Right ventricle myocardium inferior (tissue), 1 donor: ENCODE data around the gene TMC3. TPM values are rescaled to one million over a fixed set of nuclear protein-coding genes. Genes with fewer than 3 reads are reported as not detected.

Source experiments
- ATAC-seq: fragments of 200-7000 bp; cut with Tn5 transposase; one replicate; pipeline ENCODE4 v1.9.1; 2020; ENCODE audit warnings: mild to moderate bottlenecking, moderate library complexity
- DNase-seq: peaks from one replicate; pipeline ENCODE4 v3.0.0; 2021; ENCODE audit errors: missing footprints
- intact Hi-C: fragments of 100-400 bp; cut with DNase I; formaldehyde crosslinking; loops from one replicate; pipeline ENCODE4 v1.11.0; 2022
- total RNA-seq: library from RNA; stranded (reverse); fragmentation: NEBNext Ultra II Directional; extraction: Animal tissue kit (Norgen Biotek cat#: 25700); gene quantifications from one replicate; pipeline ENCODE4 v1.2.1, GENCODE V29; 2021
- donor health status: DM: no; HTN: yes; CAD: no; lungs with severe emphysema.

The TMC3 gene
- total RNA-seq, 1 donor from 2014 or later = not detected

- ATAC-seq = no peak
- intact Hi-C loops = no loop called here
- DNase-seq = no peak
These were observed 13.8 kb upstream of the TMC3 start for GRCh38 chr15:81387621-81388435.

GRCh38 chr15:81386947-81387346 lies 12.9 kb upstream of the TMC3 start:
- intact Hi-C loops = no loop called here
- DNase-seq (no peak), ATAC-seq (no peak)

- intact Hi-C loops = no loop called here
- DNase-seq (no peak), ATAC-seq (no peak)
These were observed 11.7 kb upstream of the TMC3 start for GRCh38 chr15:81385721-81386076.

- intact Hi-C loops = no loop called here
- ATAC-seq = no peak
- DNase-seq = no peak
These were observed 11.1 kb upstream of the TMC3 start for GRCh38 chr15:81384891-81385720.

GRCh38 chr15:81381720-81382119 lies 7.7 kb upstream of the TMC3 start:
- ATAC-seq (no peak), DNase-seq (no peak)
- intact Hi-C loops = no loop called here

GRCh38 chr15:81380668-81381067 lies 6.7 kb upstream of the TMC3 start:
- ATAC-seq (no peak), DNase-seq (no peak)
- intact Hi-C loops = no loop called here

- ATAC-seq (no peak), DNase-seq (no peak)
- intact Hi-C loops = no loop called here
These were observed 6.2 kb upstream of the TMC3 start for GRCh38 chr15:81380203-81380602.

- intact Hi-C loops = no loop called here
- peak; percentile 58 for ATAC-seq
- no peak for DNase-seq
These were observed 5.3 kb upstream of the TMC3 start for GRCh38 chr15:81379269-81379668.

GRCh38 chr15:81378443-81378842 lies 4.4 kb upstream of the TMC3 start:
- ATAC-seq = no peak
- DNase-seq = no peak
- intact Hi-C loops = no loop called here

GRCh38 chr15:81377871-81378270 lies 3.9 kb upstream of the TMC3 start:
- intact Hi-C loops = no loop called here
- no peak for ATAC-seq

GRCh38 chr15:81376231-81376630 lies 2.2 kb upstream of the TMC3 start:
- ATAC-seq (no peak), DNase-seq (no peak)
- intact Hi-C loops = no loop called here

More at GRCh38 chr15:81377871-81378270, 3.9 kb upstream of the TMC3 start:
- no peak for DNase-seq

GRCh38 chr15:81375461-81375860 lies 1.4 kb upstream of the TMC3 start:
- DNase-seq (no peak), ATAC-seq (peak; percentile 65)
- intact Hi-C loops = no loop called here

- ATAC-seq = no peak
- no peak for DNase-seq
- intact Hi-C loops = no loop called here
These were observed 837 bp downstream of the TMC3 start for GRCh38 chr15:81373176-81373575.

GRCh38 chr15:81372575-81372974 lies 1.4 kb downstream of the TMC3 start:
- ATAC-seq = no peak
- no peak for DNase-seq
- intact Hi-C loops = no loop called here

- intact Hi-C loops = no loop called here
- DNase-seq (no peak), ATAC-seq (peak; percentile 86)
These were observed 10.1 kb downstream of the TMC3 start for GRCh38 chr15:81363718-81364500.

GRCh38 chr15:81363276-81363675 lies 10.7 kb downstream of the TMC3 start:
- intact Hi-C loops = no loop called here
- no peak for DNase-seq

GRCh38 chr15:81362790-81363189 lies 11.2 kb downstream of the TMC3 start:
- no peak for DNase-seq
- peak; percentile 21 for ATAC-seq
- intact Hi-C loops = no loop called here

More at GRCh38 chr15:81363276-81363675, 10.7 kb downstream of the TMC3 start:
- ATAC-seq = peak; percentile 81

GRCh38 chr15:81361891-81362290 lies 12.1 kb downstream of the TMC3 start:
- DNase-seq = no peak
- no peak for ATAC-seq
- intact Hi-C loops = no loop called here

GRCh38 chr15:81360491-81360890 lies 13.5 kb downstream of the TMC3 start:
- ATAC-seq (no peak), DNase-seq (no peak)

More at GRCh38 chr15:81360491-81360890, 13.5 kb downstream of the TMC3 start:
- intact Hi-C loops = no loop called here
